Panc1 (cell line): Measurements from ENCODE around the gene ZNF471. TPM values are rescaled to one million over a fixed set of nuclear protein-coding genes. Genes with fewer than 3 reads are reported as not detected.

Experiments
- ATAC-seq: fragments of 200-7000 bp; cut with Tn5 transposase; 2 replicates; pipeline ENCODE4 v1.9.1; 2020; ENCODE audit warnings: mild to moderate bottlenecking, moderate library complexity
- BruUV-seq: library from RNA; stranded (reverse); fragments of 400-500 nt; replicated peaks from 2 replicates; lab custom pipeline; 2021; lab: Mats Ljungman, UMichigan
- CTCF ChIA-PET: fragments of 300-600 bp; sonication (Branson Sonifier 250); formaldehyde crosslinking; loops from one replicate; lab custom pipeline; 2022; ENCODE audit warnings: antibody characterized with exemption; lab: Charles Lee
- POLR2A ChIA-PET: fragments of 300-600 bp; sonication (Branson Sonifier 250); formaldehyde crosslinking; loops from one replicate; lab custom pipeline; 2022; ENCODE audit warnings: antibody characterized with exemption; lab: Charles Lee
- DNase-seq: peaks from one replicate; pipeline ENCODE4 v3.0.0-alpha.2; 2010; ENCODE audit warnings: low read depth, low spot score
- H3K27ac ChIP-seq: 2 replicates; pipeline ENCODE4 v1.5.1; 2011; ENCODE audit warnings: mild to moderate bottlenecking, low read length, inconsistent platforms
- H3K27me3 ChIP-seq: fragments of 200-500 bp; sonication (Bioruptor generic); 2 replicates; pipeline ENCODE4 v1.6.0; 2014; ENCODE audit warnings: low read length, inconsistent platforms; ENCODE audit not compliant: control insufficient read depth, insufficient read depth
- H3K36me3 ChIP-seq: fragments of 200-500 bp; sonication (Bioruptor generic); 2 replicates; pipeline ENCODE4 v1.5.1; 2014; ENCODE audit warnings: inconsistent platforms, mild to moderate bottlenecking, low read length, moderate library complexity; ENCODE audit not compliant: control insufficient read depth, insufficient read depth
- H3K4me1 ChIP-seq: 2 replicates; pipeline ENCODE4 v1.5.1; 2011; ENCODE audit warnings: inconsistent platforms, mild to moderate bottlenecking, low read length, moderate library complexity; ENCODE audit not compliant: control insufficient read depth, insufficient read depth
- H3K4me3 ChIP-seq, 2 experiments: 2 replicates each; pipeline ENCODE4 v1.5.1; 2011 to 2012; ENCODE audit warnings: low read depth in 2 of 2, low read length in 2 of 2, mild to moderate bottlenecking in 2 of 2, inconsistent platforms in 1 of 2, moderate library complexity in 1 of 2
- H3K9me3 ChIP-seq: fragments of 200-500 bp; sonication (Bioruptor generic); 2 replicates; pipeline ENCODE4 v1.5.1; 2014; ENCODE audit warnings: low read depth, mild to moderate bottlenecking, inconsistent platforms, low read length, moderate library complexity; ENCODE audit not compliant: control insufficient read depth, insufficient read depth
- POLR2AphosphoS5 ChIP-seq: IDR thresholded peaks from 2 replicates; pipeline ENCODE4 v1.6.1; 2012; ENCODE audit warnings: mild to moderate bottlenecking, low read depth, low read length, moderate library complexity
- SIN3A ChIP-seq: IDR thresholded peaks from 2 replicates; pipeline ENCODE4 v1.6.1; 2012; ENCODE audit warnings: low read depth, mild to moderate bottlenecking, low read length, moderate library complexity, borderline replicate concordance; ENCODE audit not compliant: insufficient read depth
- TCF7L2 ChIP-seq: IDR thresholded peaks from 2 replicates; pipeline ENCODE4 v1.6.1; 2011; ENCODE audit warnings: mild to moderate bottlenecking, low read depth, low read length, inconsistent platforms
- in situ Hi-C: cut with HindIII; loops from 2 replicates; pipeline ENCODE4 v1.10.0; 2016; ENCODE audit warnings: low sequenced_read_pairs, low pct_unique_long_range_greater_than_20kb
- intact Hi-C: fragments of 100-400 bp; cut with micrococcal nuclease; formaldehyde crosslinking; loops from one replicate; pipeline ENCODE4 v1.10.0; 2022; ENCODE audit not compliant: unreplicated experiment
- total RNA-seq: library from RNA; stranded (reverse); gene quantifications from one replicate; pipeline ENCODE4 v1.2.1, GENCODE V29; 2021; ENCODE audit not compliant: unreplicated experiment
- TF ChIP-seq, protein P1 (sequence below), 2 experiments: IDR thresholded peaks; 2 replicates each; pipeline ENCODE4 v1.6.1; 2011 to 2012; ENCODE audit warnings: low read depth in 2 of 2, control low read depth in 1 of 2, low read length in 1 of 2, mild to moderate bottlenecking in 1 of 2, moderate library complexity in 1 of 2; ENCODE audit not compliant: insufficient read depth in 1 of 2
- TF ChIP-seq, protein P2 (sequence below): fragments of 450-650 bp; IDR thresholded peaks from 2 replicates; pipeline ENCODE4 v1.5.1; 2017; ENCODE audit warnings: mild to moderate bottlenecking

The ZNF471 gene
- total RNA-seq, 1 experiment from 2014 or later, result not detected

DNA sequence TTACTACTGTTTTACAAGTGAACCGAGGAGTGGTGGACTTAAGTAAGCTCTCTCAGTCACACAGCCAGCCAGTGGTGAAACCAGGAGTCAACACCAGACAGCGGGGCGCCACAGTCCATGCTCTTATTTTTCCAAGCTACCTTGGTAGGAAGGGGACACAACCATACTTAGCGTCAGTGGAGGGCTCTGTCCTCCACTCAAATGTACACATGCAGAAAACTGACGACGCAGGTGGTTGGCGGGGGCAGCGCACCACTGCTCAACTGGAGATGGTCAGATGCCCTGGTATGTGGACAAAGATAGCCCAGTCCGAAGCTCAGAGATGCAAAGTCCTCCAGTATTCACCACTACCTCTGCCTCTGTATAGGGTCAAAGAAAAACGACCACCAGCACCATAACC, 31.6 kb upstream of the ZNF471 start:
- DNase-seq, result no peak
- in situ Hi-C loops (no loop called here), intact Hi-C loops (no loop called here)
- no TSS peak for BruUV-seq
- Histone ChIP-seq H3K36me3 (no peaks in the 10 kb centered on the region), H3K4me3 (no peak overlapping the region; a peak in 1 of 4 replicates), H3K27me3 (no peaks in the 10 kb centered on the region), H3K4me1 (no peaks in the 10 kb centered on the region), H3K9me3 (peaks cover 12% of the 10 kb centered on the region), H3K27ac (no peak overlapping the region)
- TF ChIP-seq POLR2AphosphoS5, result no peak
- TF ChIP-seq, protein P1, sequence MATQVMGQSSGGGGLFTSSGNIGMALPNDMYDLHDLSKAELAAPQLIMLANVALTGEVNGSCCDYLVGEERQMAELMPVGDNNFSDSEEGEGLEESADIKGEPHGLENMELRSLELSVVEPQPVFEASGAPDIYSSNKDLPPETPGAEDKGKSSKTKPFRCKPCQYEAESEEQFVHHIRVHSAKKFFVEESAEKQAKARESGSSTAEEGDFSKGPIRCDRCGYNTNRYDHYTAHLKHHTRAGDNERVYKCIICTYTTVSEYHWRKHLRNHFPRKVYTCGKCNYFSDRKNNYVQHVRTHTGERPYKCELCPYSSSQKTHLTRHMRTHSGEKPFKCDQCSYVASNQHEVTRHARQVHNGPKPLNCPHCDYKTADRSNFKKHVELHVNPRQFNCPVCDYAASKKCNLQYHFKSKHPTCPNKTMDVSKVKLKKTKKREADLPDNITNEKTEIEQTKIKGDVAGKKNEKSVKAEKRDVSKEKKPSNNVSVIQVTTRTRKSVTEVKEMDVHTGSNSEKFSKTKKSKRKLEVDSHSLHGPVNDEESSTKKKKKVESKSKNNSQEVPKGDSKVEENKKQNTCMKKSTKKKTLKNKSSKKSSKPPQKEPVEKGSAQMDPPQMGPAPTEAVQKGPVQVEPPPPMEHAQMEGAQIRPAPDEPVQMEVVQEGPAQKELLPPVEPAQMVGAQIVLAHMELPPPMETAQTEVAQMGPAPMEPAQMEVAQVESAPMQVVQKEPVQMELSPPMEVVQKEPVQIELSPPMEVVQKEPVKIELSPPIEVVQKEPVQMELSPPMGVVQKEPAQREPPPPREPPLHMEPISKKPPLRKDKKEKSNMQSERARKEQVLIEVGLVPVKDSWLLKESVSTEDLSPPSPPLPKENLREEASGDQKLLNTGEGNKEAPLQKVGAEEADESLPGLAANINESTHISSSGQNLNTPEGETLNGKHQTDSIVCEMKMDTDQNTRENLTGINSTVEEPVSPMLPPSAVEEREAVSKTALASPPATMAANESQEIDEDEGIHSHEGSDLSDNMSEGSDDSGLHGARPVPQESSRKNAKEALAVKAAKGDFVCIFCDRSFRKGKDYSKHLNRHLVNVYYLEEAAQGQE (IDR thresholded peaks at IDR 0.05; ENCODE audit: insufficient read depth in 1 of 2, low read depth in 2 of 2, low read length in 1 of 2), result no peak
- TF ChIP-seq SIN3A, result no peak
- no peak for TF ChIP-seq TCF7L2
- TF ChIP-seq, protein P2, sequence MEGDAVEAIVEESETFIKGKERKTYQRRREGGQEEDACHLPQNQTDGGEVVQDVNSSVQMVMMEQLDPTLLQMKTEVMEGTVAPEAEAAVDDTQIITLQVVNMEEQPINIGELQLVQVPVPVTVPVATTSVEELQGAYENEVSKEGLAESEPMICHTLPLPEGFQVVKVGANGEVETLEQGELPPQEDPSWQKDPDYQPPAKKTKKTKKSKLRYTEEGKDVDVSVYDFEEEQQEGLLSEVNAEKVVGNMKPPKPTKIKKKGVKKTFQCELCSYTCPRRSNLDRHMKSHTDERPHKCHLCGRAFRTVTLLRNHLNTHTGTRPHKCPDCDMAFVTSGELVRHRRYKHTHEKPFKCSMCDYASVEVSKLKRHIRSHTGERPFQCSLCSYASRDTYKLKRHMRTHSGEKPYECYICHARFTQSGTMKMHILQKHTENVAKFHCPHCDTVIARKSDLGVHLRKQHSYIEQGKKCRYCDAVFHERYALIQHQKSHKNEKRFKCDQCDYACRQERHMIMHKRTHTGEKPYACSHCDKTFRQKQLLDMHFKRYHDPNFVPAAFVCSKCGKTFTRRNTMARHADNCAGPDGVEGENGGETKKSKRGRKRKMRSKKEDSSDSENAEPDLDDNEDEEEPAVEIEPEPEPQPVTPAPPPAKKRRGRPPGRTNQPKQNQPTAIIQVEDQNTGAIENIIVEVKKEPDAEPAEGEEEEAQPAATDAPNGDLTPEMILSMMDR, result no peak
- ATAC-seq, result no peak
- ChIA-PET CTCF (no interaction called here), POLR2A (no interaction called here)

DNA sequence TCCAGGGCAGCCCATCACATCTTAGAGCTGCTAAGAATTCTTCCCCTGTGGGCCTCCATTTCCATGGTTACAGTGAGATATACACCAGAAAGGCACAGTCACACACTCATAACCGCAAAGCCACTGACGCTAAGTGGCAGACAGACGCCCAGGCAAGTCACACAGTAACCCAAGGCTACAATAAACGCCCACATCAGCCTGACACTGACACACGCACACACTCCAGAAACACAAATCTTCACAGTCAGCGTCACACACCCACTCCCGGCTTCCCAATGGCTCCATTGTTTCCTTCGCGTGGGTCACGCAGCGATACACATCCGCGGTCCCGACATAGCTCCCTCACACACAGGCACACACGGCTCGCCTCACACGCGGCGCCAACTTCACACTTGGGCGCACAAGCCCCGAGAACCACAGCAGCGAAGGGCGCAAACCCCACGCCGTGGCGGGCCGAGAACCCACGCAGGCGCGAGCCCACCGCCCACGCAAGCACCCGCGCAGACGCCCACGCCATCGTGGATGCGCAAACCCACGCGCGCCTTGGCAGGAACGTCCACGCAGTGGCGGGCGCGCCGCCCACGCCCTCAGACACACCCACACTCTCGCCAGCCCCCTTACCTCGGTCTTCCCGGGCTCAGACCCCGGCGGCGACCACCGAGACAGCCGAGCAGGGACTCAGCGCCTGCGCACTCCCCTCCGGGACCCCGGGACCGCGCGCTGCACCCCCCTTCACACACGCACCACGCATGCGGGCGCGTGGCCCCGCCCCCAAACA, 30.8 kb upstream of the ZNF471 start, which contains the start of gene ZNF667:
TSS of gene ZNF667 (minus strand) at position 695 of the 778 bp plus-strand sequence. CDS start 14,975 bp downstream, outside the sequence.
- no peak for DNase-seq
- peak within 1 kb of the TSS in 1 of 2 experiments; percentile 32; a peak in 1 of 4 replicates for H3K4me3 ChIP-seq
- H3K9me3 ChIP-seq, result peaks cover 8% of the 10 kb centered on the region
- intact Hi-C loops (no loop called here), in situ Hi-C loops (no loop called here)
- no peak within 1 kb of the TSS for H3K27ac ChIP-seq
- no peaks in the 10 kb centered on the region for H3K36me3 ChIP-seq
- no TSS peak for BruUV-seq
- ChIA-PET POLR2A (no interaction called here), CTCF (no interaction called here)
- TF ChIP-seq TCF7L2 (no peak), SIN3A (no peak), POLR2AphosphoS5 (no peak)
- TF ChIP-seq, protein P1 (IDR thresholded peaks at IDR 0.05; ENCODE audit: insufficient read depth in 1 of 2, low read depth in 2 of 2, low read length in 1 of 2), result no peak
- TF ChIP-seq, protein P2, result no peak
- ATAC-seq, result no peak
- no peaks in the 10 kb centered on the region for H3K27me3 ChIP-seq
- H3K4me1 ChIP-seq, result no peaks in the 10 kb centered on the region
